Epidermal melanocyte (primary cell): ENCODE results near the gene COL18A1.
"Not testable (repeated sequence)": the region's sequence is repeated elsewhere in the genome, so short reads cannot be mapped to it uniquely, and the experiment has no call there.

ENCODE experiments used
- DNase-seq: peaks from one replicate; pipeline ENCODE4 v3.0.0; 2011; ENCODE audit warnings: low spot score; ENCODE audit not compliant: insufficient read length

COL18A1 gene

GRCh38 chr21:45517249-45518065, 112.5 kb downstream of the COL18A1 start:
- DNase-seq: no peak

- no peak for DNase-seq
Measured at GRCh38 chr21:45518742-45519141, 113.8 kb downstream of the COL18A1 start.

DNA sequence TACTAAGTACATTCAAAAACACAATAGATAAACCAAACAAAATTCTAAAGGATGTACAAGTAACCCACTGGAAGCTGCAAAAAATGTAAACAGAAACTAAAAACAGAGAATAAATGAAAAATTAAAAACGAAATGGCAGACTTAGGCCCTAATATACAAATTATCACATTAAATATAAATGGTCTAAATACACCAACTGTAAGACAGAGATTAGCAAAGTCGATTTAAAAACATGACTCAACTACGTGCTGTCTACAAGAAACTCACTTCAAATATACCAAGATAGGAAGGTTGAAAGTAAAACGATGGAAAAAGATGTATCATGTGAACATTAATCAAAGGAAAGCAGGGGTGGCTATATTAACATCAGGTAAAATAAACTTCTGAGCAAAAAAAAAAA, 114.2 kb downstream of the COL18A1 start:
- no peak for DNase-seq

- DNase-seq: no peak
Measured at GRCh38 chr21:45521241-45521640, 116.3 kb downstream of the COL18A1 start.

GRCh38 chr21:45522381-45522780, 117.4 kb downstream of the COL18A1 start:
- DNase-seq: no peak

DNA sequence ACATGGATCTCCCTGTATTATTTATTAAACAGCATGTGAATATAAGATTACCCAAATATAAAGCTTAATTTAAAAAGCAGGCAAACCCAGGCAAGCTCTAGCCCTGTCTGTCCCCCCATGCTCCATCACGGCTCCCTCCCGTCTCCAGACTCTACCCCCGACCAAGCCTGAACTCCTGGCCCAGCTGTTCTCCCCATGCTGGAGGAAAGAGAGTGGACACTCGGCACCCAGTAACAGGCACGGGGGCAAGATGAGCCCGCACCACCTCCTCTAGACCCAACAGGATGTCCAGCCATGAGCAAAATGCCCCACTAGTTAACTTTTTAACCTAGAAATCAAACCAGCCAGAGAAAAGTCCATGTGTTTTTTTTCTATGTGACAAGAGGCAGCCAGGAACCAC, 118.0 kb downstream of the COL18A1 start:
- no peak for DNase-seq

DNA sequence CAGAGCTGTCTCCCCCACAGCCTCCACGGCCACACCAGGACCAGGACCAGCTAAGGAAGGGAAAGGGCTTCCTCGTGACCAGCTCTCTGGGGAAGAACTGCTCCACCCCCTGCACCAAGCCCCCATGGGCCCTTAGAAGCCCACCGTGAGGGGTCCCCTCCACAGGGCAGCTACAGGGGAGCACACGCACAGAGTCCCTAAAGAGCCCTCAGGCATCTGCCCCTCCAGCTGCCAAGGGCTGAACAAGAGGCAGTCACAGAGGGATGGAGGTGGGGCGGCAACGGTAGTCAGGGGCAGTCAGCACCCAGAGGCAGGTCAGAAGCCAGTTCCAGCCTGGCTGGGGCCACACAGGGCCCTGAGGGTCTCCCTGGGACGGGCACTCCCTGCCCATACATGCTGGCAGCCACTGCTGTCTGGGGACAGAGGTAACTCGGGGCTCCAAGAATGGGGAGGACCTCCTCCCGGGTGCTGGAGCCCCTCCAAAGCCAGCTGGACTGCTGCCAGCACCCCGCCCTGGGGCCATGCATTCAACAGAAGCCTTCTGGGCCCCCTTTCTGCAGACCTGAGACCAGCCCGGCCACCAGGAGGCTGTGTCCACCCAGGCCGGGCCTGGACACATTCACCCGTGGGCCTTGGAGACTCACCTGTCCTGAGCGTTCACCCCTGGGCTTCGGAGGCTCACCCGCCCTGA, 118.6 kb downstream of the COL18A1 start:
- DNase-seq: no peak

- no peak for DNase-seq
Measured at GRCh38 chr21:45524756-45525152, 119.8 kb downstream of the COL18A1 start.

DNA sequence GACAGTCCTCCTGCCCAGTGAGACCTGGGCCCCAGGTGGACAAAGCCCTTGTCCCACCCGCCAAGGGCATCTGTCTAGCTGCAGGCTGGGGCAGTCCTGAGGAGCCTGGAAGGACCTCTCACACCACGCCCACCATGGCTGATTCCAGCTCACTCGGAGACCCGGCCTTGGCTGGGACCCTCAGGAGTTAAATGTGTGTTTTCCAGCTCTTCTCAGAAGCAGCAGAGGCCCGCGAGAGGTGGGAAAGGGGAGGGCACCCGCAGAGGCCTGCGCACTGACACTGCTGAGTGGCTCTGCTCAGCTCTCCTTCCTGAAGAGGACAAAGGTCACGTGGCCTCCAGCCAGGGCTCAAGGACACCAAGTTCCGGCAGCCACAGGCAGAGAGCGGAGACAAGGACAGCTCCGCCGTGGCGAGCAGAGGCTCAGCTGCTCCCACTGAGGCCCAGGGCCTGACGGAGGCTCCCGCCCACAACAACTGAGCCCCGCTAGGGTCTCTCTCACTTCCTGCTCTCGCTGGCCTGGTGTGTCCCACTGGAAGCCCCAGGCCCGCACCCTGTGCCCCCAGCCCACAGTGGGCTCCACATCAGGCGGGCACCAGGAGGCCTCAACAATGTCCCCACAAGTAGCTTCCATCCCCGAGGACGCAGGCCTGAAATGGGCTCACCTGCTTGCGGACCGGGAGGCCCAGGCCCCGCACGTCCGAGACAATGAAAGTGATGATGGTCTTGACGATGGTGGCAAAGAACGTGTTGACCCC, 120.4 kb downstream of the COL18A1 start:
- DNase-seq: no peak

DNA sequence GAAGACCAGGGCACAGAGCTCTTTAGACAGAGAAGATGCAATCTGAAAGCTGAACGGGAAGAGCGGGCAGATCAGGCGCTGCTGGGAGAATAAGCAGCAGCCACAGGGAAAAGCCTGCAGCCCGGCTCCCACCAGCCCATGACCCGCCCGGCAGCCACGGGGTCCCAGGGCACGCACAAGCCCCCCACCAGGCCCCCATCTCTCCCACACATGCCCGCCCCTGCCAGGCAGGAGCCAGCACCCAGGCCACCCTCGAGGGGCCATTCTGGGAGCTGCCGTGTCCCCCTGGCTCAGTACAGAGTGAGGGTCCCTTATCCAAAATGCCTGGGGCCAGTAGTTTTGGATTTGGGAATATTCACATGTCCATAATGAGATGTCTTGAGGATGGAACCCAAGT, 120.9 kb downstream of the COL18A1 start:
- no peak for DNase-seq

- DNase-seq: not testable (repeated sequence)
Measured at GRCh38 chr21:45527151-45527999, 122.4 kb downstream of the COL18A1 start.

- DNase-seq: no peak
Measured at GRCh38 chr21:45528028-45528705, 123.2 kb downstream of the COL18A1 start.

DNA sequence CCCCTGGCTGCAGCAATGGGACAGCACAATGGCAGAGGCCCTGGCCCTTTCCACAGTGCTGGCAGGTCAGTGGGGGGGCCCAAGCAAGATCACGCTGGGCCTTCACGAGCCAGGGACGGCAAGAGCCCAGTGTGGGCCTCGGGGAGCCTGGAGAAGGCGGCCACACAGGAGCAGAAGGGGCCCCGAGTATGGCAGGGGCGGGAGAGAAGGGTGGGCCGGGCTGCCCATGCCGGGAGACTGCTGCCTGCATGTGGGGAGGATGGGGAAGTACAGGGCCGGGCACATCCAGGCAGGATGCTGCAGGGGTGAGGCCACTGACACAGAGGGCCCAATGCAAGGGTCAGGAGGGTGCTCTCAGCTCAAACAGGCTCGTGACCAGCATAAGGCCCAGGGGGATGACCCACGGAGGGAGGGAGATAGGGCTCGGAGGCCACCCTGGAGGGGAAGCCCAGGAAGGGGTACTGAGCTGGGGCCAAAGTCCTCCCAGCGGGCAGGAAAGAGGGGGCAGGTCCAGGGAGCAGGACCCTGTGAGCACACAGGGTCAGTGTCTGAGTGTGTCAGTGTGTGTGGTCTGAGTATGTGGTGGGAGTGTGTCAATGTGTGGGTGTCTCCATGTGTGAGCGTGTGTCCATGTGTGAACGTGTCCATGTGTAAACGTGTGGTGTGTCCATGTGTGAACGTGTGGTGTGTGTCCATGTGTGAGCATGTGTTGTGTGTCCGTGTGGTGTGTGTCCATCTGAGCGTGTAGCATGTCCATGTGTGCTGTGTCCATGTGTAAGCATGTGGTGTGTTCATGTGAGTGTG, 124.2 kb downstream of the COL18A1 start:
- DNase-seq: no peak

- no peak for DNase-seq
Measured at GRCh38 chr21:45529785-45530422, 124.9 kb downstream of the COL18A1 start.

GRCh38 chr21:45530423-45531113, 125.6 kb downstream of the COL18A1 start:
- DNase-seq: no peak

GRCh38 chr21:45531114-45531392, 126.1 kb downstream of the COL18A1 start:
- DNase-seq: not testable (repeated sequence)

GRCh38 chr21:45531393-45532215, 126.6 kb downstream of the COL18A1 start:
- DNase-seq: no peak

DNA sequence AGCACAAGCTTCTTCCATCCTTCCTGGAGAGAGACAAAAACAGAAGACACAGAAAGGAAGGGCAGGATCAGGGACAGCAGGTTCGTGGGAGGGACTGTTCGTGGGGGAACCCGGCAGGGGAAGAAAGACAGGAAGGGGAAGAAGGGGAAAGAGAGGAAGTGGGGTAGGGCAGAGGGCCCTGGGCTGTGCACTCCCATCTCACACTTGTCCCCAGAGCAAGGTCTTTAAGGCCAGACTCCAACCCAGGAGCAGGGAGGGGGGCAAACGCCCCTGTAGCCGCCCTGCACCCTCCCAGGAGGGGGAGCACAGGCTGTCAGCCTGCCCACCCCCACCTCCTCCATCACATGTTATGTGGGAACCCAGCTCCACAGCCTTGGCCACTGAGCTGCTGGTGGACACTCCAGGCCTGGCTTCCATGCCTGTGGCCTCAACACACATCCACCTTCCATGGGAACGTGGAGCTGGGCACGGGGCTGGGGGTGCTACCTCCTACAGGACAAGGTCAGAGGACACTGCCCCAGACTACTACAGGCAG, 127.9 kb downstream of the COL18A1 start:
- DNase-seq: no peak
